ENCODE results near the gene LIMCH1.

DNA sequence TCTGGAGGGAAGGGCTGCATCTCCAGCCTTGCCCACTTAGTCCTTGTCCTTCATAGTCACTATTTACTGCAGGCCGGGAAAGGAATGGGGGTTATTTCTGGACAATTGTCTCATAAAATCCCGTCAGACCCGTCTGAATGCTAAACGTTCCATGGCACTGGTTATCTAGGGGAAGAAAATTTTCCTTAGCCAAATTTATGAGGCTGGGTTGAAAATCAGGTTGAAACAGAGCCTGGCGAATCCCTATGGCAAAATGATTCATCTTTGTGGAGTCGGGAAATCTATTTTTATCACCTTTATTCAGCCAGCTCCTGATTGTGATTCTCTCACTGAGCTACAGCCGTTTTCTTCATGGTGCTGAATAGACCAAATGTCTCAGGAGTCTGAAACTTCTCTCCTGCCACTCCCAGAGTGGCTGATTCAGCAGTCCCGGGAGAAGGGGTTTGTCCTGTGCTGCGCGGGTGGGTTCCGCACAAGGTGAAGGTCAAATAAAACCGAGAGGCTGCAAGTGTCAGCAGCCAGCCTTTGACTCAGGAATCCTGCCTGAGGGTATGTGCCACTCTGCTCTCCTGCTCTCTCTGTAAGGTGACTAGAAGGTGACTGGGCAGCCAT, 1.0 kb downstream of the LIMCH1 start:
- TF ChIP-seq, protein P1, sequence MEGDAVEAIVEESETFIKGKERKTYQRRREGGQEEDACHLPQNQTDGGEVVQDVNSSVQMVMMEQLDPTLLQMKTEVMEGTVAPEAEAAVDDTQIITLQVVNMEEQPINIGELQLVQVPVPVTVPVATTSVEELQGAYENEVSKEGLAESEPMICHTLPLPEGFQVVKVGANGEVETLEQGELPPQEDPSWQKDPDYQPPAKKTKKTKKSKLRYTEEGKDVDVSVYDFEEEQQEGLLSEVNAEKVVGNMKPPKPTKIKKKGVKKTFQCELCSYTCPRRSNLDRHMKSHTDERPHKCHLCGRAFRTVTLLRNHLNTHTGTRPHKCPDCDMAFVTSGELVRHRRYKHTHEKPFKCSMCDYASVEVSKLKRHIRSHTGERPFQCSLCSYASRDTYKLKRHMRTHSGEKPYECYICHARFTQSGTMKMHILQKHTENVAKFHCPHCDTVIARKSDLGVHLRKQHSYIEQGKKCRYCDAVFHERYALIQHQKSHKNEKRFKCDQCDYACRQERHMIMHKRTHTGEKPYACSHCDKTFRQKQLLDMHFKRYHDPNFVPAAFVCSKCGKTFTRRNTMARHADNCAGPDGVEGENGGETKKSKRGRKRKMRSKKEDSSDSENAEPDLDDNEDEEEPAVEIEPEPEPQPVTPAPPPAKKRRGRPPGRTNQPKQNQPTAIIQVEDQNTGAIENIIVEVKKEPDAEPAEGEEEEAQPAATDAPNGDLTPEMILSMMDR (IDR thresholded peaks at IDR 0.05; ENCODE audit: low read depth, low read length) = no peak
- no peak for TF ChIP-seq EZH2phosphoT487 (IDR thresholded peaks at IDR 0.05; ENCODE audit: low read depth)
